ENCODE results near the gene RMRP.

Gene RMRP

GRCh38 chr9:35609820-35610163 lies 48.0 kb downstream of the RMRP start:
- DNase-seq (ENCODE audit: low read depth), result no peak

DNA sequence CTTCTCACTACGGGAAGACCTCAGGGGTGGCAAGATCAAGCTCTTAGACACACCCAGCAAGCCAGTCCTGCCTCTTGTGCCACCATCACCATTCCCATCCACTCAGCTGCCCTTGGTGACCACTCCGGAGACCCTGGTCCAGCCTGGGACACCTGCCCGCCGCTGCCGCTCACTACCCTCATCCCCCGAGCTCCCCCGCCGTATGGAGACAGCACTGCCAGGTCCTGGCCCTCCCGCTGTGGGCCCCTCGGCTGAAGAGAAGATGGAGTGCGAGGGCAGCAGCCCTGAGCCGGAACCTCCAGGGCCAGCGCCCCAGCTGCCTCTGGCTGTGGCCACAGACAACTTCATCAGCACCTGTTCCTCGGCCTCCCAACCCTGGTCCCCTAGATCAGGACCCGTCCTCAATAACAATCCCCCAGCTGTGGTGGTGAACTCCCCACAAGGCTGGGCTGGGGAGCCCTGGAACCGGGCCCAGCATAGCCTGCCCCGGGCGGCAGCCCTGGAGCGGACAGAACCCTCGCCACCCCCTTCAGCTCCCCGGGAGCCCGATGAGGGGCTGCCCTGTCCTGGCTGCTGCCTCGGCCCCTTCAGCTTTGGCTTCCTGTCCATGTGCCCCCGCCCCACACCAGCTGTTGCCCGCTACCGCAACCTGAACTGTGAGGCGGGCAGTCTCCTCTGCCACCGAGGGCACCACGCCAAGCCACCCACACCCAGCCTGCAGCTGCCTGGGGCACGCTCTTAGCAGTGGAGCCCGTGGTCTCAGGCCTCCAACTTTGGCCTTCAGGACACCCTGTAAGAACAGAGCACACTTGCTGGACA lies 48.6 kb downstream of the RMRP start:
- no peak for DNase-seq (ENCODE audit: low read depth)

GRCh38 chr9:35608221-35608620 lies 49.6 kb downstream of the RMRP start:
- no peak for DNase-seq (ENCODE audit: low read depth)

All from HS-5 (cell line).